HG03521 (cell line): Measurements from ENCODE around the gene ATP9B.
"Not testable (repeated sequence)": the region's sequence is repeated elsewhere in the genome, so short reads cannot be mapped to it uniquely, and the experiment has no call there.

Experiments used
- ATAC-seq: cut with Tn5 transposase; IDR thresholded peaks from one replicate; pipeline ENCODE4 v1.9.1; 2021; ENCODE audit warnings: mild to moderate bottlenecking, moderate library complexity; ENCODE audit not compliant: unreplicated experiment

ATP9B gene

DNA sequence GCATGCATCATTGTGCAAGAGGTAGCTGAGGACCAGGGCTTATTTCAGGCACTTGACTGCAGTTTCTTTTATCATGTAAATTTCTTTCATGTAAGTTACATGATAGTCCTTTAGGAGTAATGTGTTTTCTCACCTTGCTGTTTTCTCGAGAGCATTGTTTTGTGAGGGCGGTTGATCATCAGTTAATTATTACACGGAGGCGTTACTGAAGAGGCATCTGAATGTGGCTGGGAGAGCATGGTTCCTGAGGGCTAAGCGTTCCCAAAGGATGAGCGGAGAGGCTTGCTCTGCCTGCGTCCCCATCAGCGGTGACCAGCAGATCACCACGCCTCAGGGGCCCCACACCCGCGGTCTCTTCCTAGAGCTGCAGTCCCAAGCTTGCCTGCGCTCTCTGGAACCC, 170.4 kb downstream of the ATP9B start:
- ATAC-seq: no peak

DNA sequence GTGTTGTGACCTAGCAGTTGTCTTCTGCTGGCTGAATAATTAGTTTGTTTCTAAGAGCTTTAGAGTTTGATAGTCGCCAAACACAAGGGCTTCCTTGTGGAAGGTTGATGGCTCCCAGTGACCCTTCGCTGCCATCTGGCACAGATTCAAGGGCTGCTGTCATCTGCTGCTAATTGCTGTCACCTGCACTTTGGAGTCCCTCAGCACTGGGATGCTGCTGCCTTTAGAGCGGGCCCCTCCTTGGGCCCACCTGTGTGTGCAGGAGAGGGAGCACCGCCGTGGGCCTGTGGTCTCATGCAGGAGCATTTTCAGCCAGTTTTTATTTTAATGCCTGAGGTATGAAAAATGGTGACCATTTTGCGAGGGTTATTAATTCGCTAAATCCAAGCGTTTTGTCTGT, 172.6 kb downstream of the ATP9B start:
- ATAC-seq: no peak

DNA sequence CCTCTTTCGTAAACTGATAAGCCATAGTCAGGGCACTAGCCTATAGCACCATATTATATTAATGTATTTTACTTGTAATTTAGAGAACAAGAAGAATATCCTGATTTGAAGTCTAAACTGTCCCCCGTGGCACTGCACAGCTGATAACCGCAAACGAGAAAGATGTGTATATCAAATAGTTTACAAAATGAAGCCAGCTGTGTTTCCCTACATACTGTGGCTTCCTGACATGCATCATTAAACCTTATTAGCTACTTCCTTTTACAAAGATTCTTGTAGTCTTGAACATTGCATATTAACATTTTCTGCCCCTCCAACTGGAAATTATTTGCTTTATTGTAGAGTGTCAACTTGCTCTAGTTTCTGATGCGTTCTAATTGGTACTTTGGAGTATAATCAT, 173.1 kb downstream of the ATP9B start:
- ATAC-seq: no peak

DNA sequence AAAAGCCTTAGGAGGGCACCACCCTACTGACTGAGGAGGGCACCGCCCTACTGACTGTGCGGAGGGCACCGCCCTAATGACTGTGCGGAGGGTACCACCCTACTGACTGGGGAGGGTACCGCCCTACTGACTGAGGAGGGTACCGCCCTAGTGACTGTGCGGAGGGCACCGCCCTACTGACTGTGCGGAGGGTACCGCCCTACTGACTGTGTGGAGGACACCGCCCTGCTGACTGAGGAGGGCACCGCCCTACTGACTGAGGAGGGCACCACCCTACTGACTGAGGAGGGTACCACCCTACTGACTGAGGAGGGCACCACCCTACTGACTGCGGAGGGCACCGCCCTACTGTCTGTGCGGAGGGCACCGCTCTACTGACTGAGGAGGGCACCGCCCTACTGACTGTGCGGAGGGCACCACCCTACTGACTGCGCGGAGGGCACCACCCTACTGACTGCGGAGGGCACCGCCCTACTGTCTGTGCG, 176.4 kb downstream of the ATP9B start:
- ATAC-seq: no peak

DNA sequence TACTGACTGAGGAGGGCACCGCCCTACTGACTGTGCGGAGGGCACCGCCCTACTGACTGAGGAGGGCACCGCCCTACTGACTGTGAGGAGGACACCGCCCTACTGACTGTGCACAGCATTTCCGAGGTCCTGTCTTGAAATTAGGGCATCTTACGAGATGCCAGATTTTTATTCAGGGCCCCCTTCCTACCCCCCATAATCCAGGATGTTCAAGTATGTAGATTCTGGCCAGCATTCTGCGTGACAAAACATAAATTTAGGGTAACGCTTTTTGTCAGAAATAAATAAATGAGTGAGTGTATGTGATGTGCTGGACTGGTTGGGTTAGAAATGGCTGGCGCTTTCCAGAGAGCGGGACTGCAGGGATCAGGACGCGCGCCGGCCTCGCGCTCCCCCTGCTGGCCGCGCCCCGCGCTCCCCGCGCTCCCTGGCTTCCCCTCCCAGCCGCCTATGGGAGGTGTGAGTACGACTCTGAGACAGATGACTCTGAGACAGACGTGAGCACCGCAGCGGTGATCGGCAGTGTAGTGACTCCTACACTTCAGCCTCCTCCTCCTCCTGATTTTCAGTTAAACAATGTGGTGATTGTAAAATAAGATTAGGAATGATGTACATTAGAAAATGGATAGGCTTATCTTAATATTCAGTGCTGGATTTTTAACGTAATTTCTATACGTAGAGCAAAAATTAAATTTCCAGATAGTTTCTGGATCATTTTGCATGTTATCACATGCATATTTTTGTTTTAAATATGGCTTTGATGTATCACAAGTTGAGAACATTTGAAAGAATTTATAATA, 177.3 kb downstream of the ATP9B start:
- ATAC-seq: peak; percentile 98

DNA sequence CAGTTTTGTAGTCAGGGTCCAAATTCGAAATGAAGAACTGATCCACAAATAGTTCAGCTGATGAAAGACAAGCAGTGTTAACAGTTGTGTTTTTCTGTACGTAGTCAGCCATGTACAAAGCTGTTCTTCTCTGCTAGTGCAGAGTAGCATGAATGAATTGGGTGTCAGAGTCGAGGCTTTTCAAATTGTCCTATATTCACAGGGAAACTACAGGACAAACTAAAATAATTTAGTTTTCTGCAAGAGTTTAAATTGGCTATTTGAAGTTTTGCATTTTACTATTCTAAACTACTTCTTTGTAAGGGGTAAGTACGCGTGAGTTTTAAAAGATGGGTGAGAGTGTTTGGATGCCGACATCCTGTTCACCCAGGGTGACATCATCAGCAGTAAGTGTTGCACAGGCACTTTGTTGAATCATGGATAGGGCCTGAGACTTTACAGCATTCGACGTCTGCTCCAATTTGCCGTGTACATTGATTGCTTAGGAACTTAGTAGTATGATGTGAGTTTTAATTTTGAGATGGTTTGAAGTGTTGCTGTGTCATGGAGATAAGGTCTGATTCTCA, 179.4 kb downstream of the ATP9B start:
- no peak for ATAC-seq

DNA sequence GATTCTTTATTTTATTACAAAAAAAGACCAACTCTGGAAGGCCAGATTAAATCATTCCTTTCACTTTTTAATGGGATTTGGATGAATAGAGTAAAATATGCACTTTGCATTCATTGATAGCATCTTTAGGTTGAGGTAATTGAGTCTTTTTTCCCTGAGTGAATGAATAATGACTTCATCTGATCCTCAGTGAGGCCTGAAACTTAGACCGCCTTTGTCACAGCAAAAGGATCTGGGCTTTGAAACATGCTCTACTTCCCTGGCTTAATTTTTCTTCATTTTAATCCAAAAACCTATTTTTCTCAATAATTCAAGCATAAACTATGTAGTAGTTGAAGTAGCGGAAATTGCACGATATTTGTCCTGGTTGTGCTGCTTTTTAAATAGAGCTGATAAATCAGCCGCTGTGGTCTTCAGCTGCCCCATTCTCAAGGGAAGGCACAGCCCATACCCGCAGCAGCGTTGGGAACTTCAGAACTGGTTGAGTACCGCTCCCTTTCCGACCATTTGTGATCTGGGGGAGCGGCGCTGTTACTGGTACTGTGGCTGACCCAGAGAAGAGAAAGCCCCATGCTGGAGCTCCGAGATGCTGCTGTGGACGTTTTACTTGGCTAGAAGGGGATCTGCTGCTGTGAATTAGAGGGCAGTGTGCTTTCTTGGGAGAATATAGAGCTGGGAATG, 181.2 kb downstream of the ATP9B start:
- no peak for ATAC-seq

DNA sequence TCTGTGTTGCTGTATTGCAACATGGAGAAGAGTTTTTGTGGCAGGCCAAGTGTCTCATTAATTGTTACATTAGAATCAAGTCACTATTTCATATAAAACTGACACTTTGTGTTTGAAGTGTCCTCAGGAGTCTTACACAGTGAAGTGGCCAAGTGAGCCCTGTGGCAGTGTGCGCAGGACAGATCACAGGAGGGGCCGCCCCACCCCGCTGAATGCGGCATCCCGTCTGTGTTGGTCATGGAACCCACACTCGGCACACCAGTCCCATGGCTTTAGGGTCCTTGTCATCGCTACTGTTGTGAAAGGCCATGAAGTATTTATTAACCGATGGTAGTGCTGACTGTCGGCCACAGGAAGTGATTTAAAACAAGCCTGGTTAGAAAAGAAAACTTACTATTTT, 181.8 kb downstream of the ATP9B start:
- no peak for ATAC-seq

DNA sequence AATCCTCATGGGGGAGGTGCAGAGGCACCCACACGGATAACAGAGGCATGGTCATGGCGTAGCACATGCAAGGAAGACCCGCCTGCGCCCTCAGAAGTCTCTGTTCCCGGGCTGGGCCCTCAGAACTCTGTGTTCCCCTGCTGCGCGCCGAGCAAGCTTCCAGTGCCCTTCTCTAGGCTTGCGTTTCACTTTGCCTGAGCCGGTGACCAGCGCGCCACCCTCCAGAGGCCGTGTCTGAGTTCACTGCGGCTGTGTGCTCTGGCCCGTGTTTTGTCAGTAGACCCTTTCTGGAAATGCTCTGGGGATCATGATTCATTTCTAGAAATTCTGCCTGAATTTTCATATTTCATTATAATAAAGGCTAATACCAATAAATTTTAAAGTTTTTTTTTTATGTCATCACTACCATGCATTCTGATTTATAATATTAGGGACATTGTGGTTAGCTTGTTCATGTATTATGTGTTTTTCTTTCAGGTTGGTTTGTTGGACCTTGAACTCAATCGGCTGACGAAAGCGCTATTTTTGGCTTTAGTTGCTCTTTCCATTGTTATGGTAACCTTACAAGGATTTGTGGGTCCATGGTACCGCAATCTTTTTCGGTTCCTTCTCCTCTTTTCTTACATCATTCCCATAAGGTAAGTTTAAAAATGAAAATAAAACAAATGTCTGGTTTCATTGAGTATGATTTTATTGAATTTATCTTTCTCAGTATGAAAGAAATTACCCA, 183.9 kb downstream of the ATP9B start:
- ATAC-seq: no peak

DNA sequence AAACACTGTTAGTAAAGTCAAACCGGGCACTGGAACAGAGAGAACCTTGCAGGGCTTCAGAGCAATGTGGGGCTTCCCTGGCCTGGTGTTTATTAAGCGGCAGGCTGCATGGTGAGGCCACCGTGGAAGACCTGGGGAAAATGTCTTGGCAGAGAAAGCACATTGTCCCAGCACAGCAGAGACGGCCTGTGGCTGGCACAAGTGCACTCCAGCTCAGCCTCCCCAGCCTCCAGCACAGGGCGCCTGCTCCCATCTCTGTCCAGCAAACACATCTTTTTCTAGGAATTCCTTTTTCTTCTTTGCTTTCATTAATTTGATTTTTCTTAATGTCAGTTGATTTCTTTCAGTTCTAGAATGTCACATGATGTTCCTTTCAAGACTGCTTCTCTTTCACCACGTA, 188.3 kb downstream of the ATP9B start:
- no peak for ATAC-seq

DNA sequence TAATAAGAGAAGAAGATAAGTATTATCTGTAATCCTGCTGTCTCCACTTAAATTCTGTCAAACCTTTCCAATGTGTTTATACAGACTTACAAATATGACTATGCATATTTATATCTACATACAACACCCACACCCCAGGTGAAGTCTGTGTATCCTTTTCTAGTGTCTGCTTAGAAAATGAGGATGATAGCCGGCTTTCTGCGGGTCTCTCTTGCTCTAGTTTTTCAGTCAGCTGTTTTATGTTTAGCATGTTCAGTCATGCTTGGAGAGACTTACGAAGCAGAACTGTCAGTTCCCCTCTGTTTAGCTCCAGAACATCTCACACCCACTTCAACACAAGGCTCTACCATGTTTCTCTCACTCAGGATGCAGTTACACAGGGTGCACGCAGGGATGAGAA, 189.3 kb downstream of the ATP9B start:
- peak; percentile 75 for ATAC-seq

DNA sequence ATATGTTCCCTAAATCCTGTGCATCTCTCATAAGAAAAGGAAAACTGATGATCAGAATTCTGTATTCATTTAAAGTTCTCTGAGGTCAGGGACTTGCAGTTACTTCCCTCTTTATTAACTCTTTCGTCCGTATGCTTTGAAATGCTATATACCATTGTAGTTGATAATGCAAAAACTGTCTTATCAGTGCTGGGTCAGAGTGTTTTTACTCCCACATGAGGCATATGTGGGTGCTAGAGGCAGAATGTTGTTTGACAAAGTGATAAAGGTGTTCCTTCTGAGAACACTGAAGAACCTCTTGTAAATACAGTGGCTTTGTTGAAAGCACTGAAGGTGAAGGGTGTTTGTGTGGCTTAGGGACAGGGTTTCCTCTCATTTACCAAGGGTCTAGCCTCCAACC, 190.0 kb downstream of the ATP9B start:
- no peak for ATAC-seq

DNA sequence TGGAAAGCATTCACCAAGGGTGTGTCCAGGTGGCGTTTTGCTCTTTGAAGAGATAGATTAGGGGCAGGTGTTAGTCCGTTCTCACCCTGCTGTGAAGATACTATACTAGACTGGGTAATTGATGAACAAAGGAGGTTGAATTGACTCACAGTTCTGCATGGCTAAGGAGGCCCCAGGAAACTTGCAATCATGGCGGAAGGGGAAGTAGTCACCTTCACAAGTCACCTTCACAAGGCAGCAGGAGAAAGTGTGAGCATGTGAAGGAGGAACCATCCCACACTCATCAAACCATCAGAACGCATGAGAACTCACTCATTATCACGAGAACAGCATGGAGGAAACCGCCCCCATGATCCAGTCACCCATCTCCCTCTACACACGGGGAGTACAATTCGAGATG, 190.8 kb downstream of the ATP9B start:
- ATAC-seq: no peak

DNA sequence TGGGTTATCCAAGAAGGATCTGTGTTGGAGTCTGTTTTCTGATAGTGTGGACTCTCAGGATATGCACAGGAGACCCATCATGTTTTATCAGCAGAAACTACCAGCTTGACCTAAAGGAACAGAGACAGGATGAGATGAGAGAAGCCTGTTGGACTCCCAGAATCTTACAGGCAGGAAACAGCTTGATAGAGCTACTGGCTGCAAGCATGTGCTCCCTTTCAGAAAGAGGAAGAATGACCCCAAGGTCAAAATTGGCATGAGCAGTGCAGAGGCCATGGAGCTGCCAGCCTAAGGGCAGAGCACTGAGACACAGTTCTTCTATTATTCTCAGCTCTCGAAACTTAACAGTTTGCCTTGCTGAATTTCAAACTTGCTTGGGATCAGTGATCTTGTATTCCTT, 191.3 kb downstream of the ATP9B start:
- ATAC-seq: no peak

DNA sequence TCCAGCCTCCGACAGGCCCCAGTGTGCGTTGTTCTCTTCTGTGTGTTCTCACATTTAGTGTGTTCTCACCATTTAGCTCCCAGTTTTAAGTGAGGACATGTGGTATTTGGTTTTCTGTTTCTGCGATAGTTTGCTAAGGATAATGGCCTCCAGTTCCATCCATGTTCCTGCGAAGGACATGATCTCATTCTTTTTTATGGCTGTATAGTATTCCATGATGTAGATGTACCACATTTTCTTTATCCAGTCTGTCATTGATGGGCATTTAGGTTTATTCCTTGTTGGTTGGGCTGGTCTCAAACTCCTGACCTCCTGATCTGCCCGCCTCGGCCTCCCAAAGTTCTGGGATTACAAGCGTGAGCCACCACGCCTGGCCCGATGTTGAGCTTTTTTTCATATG, 195.9 kb downstream of the ATP9B start:
- not testable (repeated sequence) for ATAC-seq

DNA sequence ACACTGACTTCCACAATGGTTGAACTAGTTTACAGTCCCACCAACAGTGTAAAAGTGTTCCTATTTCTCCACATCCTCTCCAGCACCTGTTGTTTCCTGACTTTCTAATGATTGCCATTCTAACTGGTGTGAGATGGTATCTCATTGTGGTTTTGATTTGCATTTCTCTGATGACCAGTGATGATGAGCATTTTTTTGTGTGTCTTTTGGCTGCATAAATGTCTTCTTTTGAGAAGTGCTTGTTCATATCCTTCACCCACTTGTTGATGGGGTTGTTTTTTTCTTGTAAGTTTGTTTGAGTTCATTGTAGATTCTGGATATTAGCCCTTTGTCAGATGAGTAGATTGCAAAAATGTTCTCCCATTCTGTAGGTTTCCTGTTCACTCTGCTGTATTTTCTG, 202.6 kb downstream of the ATP9B start:
- not testable (repeated sequence) for ATAC-seq

DNA sequence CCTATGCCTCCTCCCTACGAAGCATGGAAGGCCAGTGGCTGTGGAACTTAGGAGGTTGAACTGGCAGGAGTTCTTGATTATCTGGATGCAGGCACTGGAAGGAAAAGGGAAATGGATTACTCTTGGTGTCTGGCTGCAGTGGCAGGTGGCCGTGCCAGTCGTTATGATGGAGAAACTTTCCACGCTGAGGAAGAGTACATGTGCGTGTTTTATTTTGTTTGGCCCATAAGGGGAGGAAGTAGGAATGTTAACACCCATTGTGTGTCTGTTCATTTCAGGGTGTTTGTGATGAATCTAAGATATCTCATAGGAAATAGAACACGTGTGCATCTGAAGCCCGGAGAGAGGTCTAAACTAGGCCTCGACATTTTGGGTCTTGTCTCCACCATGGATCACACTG, 203.7 kb downstream of the ATP9B start:
- no peak for ATAC-seq

DNA sequence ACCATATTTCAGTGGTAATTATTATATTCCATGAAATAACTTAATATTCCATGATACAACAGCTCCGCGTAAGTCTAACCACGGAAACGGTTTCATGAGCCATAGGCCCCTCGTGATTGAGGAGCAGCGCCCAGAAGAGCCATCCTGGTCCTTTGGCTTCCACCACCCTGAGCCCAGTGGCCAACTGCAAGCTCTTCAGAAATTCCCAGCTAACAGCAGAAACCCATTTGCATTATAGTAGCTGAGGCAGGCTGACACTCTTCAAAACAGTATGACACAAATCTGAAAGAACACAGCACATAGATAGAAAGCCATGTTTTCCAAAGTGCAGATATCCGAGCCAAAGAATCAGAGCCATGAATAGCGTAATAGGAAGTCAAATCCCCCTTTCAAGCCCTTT, 205.6 kb downstream of the ATP9B start:
- no peak for ATAC-seq

DNA sequence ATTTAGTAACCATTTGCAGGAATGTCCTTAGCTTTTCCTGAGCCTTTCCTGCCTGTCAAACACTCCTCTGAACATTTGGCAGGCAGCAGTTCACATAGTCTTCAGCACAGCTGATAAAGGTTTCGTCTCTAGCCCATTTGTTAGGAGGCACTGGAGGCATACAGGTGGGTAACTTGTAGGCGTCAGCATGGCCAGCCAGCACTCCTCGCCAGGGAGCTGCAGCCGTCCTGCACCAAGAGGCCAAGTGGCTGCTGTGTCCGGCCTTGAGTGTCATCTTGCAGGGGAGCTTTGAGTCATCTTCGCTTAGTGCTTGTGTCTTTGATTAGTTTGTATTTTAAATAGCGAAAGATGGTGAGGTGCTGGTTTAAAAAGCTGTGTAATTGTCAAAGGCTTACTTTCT, 206.3 kb downstream of the ATP9B start:
- ATAC-seq: peak; percentile 33

DNA sequence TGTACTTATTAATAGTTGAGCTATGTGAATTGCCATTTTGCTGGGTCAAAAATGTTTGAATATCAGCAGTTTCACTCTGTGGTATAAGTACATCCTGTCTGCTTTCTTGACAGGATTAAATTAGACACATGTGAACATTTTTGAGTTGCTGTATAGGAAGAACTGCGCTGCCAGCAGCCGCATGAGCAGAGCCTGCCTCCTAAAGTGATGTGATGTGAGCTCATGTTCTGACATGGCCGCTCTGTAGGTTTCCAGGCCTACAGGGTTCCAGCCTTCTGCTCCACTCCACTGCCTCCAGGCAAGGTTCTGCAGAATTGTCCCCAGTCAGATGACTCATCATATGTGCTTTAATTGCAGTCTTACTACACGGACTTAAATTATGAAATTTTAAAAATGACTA, 206.8 kb downstream of the ATP9B start:
- ATAC-seq: peak; percentile 87

DNA sequence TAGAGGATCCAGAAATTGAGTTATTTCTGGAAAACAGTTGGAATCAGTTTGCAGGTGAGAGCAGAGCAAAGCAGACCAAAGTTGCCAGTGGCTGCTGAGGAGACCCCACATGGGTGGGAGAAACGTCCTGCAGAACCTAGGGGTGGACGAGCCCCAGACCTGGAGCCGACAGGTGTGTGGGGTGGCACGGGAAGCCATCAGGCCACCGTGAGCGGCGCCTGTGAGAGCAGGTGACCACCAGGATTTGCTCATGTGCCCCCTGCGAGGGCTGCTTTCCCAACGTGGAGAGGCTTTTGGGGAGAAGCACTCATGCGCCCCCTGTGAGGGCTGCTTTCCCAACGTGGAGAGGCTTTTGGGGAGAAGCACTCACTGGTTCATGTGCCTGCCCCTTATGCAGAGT, 209.7 kb downstream of the ATP9B start:
- ATAC-seq: no peak
